NCI-H128 (cell line): ENCODE data around the gene SMIM45.

Experiments
- DNase-seq: peaks from one replicate; lab custom pipeline; 2025; ENCODE audit not compliant: unreplicated experiment; lab: John Stamatoyannopoulos, UW

SMIM45 gene

GRCh38 chr22:41968601-41969000, 16.7 kb downstream of the SMIM45 start:
- DNase-seq = no peak

- DNase-seq = no peak
Measured at GRCh38 chr22:41969110-41969646, 17.2 kb downstream of the SMIM45 start, which contains the start of gene SEPTIN3. Gene SEPTIN3, plus strand, starts transcription at chr22:41969443. Its CDS starts 2,050 bp downstream, at chr22:41971493.

- DNase-seq = no peak
Measured at GRCh38 chr22:41970601-41971000, 18.7 kb downstream of the SMIM45 start.

- DNase-seq = no peak
Measured at GRCh38 chr22:41971431-41971830, 19.5 kb downstream of the SMIM45 start.

GRCh38 chr22:41974691-41975290, 22.8 kb downstream of the SMIM45 start:
- no peak for DNase-seq

- no peak for DNase-seq
Measured at GRCh38 chr22:41975299-41976069, 23.5 kb downstream of the SMIM45 start.

- DNase-seq = no peak
Measured at GRCh38 chr22:41976070-41976901, 24.3 kb downstream of the SMIM45 start.

GRCh38 chr22:41976961-41977566, 25.1 kb downstream of the SMIM45 start:
- no peak for DNase-seq

- DNase-seq = no peak
Measured at GRCh38 chr22:41978732-41979131, 26.8 kb downstream of the SMIM45 start.

- no peak for DNase-seq
Measured at GRCh38 chr22:41979423-41980250, 27.7 kb downstream of the SMIM45 start.

- no peak for DNase-seq
Measured at GRCh38 chr22:41982865-41983264, 30.9 kb downstream of the SMIM45 start.

- no peak for DNase-seq
Measured at GRCh38 chr22:41983513-41984405, 31.8 kb downstream of the SMIM45 start.

GRCh38 chr22:41987276-41987675, 35.3 kb downstream of the SMIM45 start:
- no peak for DNase-seq

- DNase-seq = no peak
Measured at GRCh38 chr22:41989246-41989645, 37.3 kb downstream of the SMIM45 start.

- no peak for DNase-seq
Measured at GRCh38 chr22:41991111-41991510, 39.2 kb downstream of the SMIM45 start.

GRCh38 chr22:41992496-41992895, 40.5 kb downstream of the SMIM45 start:
- no peak for DNase-seq

GRCh38 chr22:41995211-41995610, 43.3 kb downstream of the SMIM45 start:
- DNase-seq = no peak

GRCh38 chr22:41996826-41997225, 44.9 kb downstream of the SMIM45 start:
- no peak for DNase-seq
